ENCODE results near the gene MED15.

GRCh38 chr22:20613301-20613700 is 105.9 kb downstream of the MED15 start:
- TF ChIP-seq, protein P1, sequence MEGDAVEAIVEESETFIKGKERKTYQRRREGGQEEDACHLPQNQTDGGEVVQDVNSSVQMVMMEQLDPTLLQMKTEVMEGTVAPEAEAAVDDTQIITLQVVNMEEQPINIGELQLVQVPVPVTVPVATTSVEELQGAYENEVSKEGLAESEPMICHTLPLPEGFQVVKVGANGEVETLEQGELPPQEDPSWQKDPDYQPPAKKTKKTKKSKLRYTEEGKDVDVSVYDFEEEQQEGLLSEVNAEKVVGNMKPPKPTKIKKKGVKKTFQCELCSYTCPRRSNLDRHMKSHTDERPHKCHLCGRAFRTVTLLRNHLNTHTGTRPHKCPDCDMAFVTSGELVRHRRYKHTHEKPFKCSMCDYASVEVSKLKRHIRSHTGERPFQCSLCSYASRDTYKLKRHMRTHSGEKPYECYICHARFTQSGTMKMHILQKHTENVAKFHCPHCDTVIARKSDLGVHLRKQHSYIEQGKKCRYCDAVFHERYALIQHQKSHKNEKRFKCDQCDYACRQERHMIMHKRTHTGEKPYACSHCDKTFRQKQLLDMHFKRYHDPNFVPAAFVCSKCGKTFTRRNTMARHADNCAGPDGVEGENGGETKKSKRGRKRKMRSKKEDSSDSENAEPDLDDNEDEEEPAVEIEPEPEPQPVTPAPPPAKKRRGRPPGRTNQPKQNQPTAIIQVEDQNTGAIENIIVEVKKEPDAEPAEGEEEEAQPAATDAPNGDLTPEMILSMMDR (IDR thresholded peaks at IDR 0.05), result no peak
- TF ChIP-seq POLR2A (IDR thresholded peaks at IDR 0.05), result no peak
